Gastroesophageal sphincter (tissue), 3 donors: ENCODE measurements around the gene IFI35.

Experiments
- CTCF ChIP-seq, 4 experiments: fragments of 200-600 bp in 2 of 4; fragments of 450-650 bp in 2 of 4; sonication (generic) in 1 of 4; IDR thresholded peaks; one replicate each; pipeline ENCODE4 v1.5.1; 2017 to 2019; ENCODE audit warnings: antibody characterized with exemption in 4 of 4, mild to moderate bottlenecking in 2 of 4, moderate library complexity in 2 of 4
- EP300 ChIP-seq: sonication (generic); formaldehyde crosslinking; IDR thresholded peaks from one replicate; pipeline ENCODE4 v1.6.1; 2017; ENCODE audit warnings: antibody characterized with exemption, mild to moderate bottlenecking
- POLR2A ChIP-seq, 2 donors: fragments of 450-650 bp; IDR thresholded peaks; one replicate each; pipeline ENCODE4 v1.6.1; 2017; ENCODE audit warnings: antibody characterized with exemption in 2 of 2, mild to moderate bottlenecking in 2 of 2, moderate library complexity in 1 of 2
- POLR2AphosphoS5 ChIP-seq: sonication (generic); formaldehyde crosslinking; IDR thresholded peaks from one replicate; pipeline ENCODE4 v1.6.1; 2017; ENCODE audit warnings: antibody characterized with exemption

DNA sequence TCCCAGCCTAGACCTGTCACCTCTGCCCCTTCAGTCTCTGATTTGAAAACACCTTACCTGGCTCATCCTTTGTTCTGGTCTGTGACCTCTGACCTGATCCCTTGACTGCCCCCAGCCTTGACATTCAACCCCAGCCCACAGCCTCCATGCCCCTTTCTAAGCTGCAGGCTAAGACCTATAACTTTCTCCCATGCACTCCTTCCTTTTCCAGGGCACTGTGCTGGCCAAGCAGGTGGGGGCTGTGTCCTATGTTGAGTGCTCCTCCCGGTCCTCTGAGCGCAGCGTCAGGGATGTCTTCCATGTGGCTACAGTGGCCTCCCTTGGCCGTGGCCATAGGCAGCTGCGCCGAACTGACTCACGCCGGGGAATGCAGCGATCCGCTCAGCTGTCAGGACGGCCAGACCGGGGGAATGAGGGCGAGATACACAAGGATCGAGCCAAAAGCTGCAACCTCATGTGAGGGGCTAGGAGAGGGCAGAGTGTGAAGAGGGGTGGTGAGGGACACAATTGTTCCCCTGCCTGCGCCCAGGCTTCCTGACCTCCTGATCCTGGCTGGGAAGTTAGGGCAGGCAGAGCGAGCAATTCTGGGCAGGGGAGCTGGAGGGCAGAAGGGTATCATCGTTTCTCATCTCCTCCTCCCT lies 21.8 kb downstream of the IFI35 start:
- no peak for TF ChIP-seq CTCF (IDR thresholded peaks at IDR 0.05)
- no peak for TF ChIP-seq POLR2A (IDR thresholded peaks at IDR 0.05)
- no peak for TF ChIP-seq POLR2AphosphoS5
- TF ChIP-seq EP300: no peak
